ENCODE measurements around the gene ZDHHC9. TPM values are rescaled to one million over a fixed set of nuclear protein-coding genes. Genes with fewer than 3 reads are reported as not detected.

Gene ZDHHC9
- total and polyA plus RNA-seq, 8 donors: 4.1 to 23.9 (median 16.9) TPM

GRCh38 chrX:129782706-129783105 is 61.0 kb downstream of the ZDHHC9 start:
- Histone ChIP-seq H3K4me3 (no peak overlapping the region), H3K36me3 (no peaks in the 10 kb centered on the region), H3K4me1 (no peaks in the 10 kb centered on the region), H3K27me3 (peaks cover 0 to 3% (median 0%) of the 10 kb centered on the region in 4 donors), H3K27ac (no peak overlapping the region), H3K9me3 (no peaks in the 10 kb centered on the region)
- DNase-seq (no peak), FAIRE-seq (no peak), ATAC-seq (no peak)
- no peak for TF ChIP-seq CTCF (IDR thresholded peaks at IDR 0.05)
- intact Hi-C loops (cut with DNase I): no loop called here
- 73 to 81% methylated on average over 4 of the region's 4 CpGs for WGBS, 2 donors

- FAIRE-seq (no peak), DNase-seq (no peak), ATAC-seq (no peak)
- Histone ChIP-seq H3K27me3 (peaks cover 0 to 3% (median 0%) of the 10 kb centered on the region in 4 donors), H3K9me3 (no peaks in the 10 kb centered on the region), H3K27ac (no peak overlapping the region), H3K4me1 (no peaks in the 10 kb centered on the region), H3K36me3 (no peaks in the 10 kb centered on the region), H3K4me3 (peak overlapping the region in 1 of 4 donors; percentile 2)
- 61 to 82% methylated on average over 10 of the region's 10 CpGs for WGBS, 2 donors
- no peak for TF ChIP-seq CTCF (IDR thresholded peaks at IDR 0.05)
- intact Hi-C loops (cut with DNase I): no loop called here
These were observed 61.8 kb downstream of the ZDHHC9 start for GRCh38 chrX:129781680-129782495.

DNA sequence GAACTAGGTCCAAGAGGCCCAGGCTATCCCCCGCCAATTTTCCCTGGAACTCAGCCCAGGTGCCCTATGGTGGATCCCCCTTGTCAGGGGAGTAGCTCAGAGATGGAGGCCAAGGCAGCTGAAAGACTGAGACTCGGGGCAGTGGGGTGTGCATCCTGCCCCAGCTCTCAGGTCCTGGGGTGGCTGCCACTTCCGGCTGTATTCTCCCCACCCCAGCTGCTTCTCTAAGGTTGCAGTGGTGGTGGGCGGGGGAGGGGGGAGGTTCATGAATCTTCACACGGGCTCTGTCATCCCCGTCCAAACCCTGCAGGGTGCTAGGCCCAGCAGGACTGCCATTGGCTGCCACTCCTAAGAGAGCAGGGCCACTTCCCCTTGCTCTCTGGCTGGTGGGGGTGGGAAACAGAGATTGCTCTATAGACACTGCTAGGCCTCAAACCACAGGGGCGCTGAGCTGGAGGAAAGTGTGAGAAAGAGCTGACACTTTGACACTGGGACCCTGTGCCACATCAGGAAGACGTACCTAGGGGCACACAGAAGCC is 62.5 kb downstream of the ZDHHC9 start:
- FAIRE-seq: no peak
- Histone ChIP-seq H3K27me3 (peaks cover 0 to 3% (median 0%) of the 10 kb centered on the region in 4 donors), H3K27ac (peak overlapping the region in 1 of 4 donors; percentile 17), H3K4me3 (peak overlapping the region in 1 of 4 donors; percentile 27), H3K36me3 (no peaks in the 10 kb centered on the region), H3K9me3 (no peaks in the 10 kb centered on the region), H3K4me1 (no peaks in the 10 kb centered on the region)
- no peak for TF ChIP-seq CTCF (IDR thresholded peaks at IDR 0.05)
- ATAC-seq: peak in 3 of 4 donors; percentile 45 to 59 (median 51)
- 65 to 79% methylated on average over 8 of the region's 8 CpGs for WGBS, 2 donors
- DNase-seq: no peak
- intact Hi-C loops (cut with DNase I): no loop called here

DNA sequence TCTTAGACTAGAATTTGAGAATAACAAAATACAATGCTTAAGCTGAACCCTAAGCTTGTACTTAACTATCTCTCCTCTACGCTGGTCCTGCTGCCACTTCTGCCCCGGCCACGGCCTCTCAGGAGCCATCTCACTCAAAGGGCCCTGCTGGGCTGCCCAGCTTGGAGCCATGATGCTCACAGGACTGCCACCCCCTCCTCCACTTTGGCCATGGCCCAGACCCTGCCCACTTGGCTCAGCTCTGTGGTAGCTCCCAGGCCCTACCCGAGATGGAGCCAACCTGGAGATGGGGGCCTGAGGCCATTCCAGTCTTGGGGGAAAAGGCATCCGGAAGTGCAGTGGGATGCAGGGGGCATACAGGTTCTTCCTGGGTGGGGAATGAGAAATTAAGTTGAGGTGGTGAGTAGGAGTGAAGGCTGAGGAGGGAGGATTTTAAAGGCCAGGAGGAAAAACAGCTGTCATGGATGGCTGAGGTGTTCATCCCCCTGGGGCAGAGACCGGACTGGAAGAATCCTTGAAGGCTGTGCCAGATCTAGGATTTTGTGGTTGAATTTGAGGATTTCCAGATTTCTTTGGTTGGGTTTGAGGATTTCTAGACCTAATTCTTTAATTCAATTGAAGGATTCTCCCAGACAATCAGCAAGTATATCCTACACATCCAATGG is 63.1 kb downstream of the ZDHHC9 start:
- DNase-seq (no peak), FAIRE-seq (no peak), ATAC-seq (peak in 2 of 4 donors; percentile 7 to 18)
- H3K4me3 ChIP-seq: peak overlapping the region in 1 of 4 donors; percentile 27
- intact Hi-C loops (cut with DNase I): no loop called here
- H3K27ac ChIP-seq: peak overlapping the region in 1 of 4 donors; percentile 17
- H3K36me3 ChIP-seq: no peaks in the 10 kb centered on the region
- no peaks in the 10 kb centered on the region for H3K9me3 ChIP-seq
- 79 to 89% methylated on average over 6 of the region's 6 CpGs for WGBS, 2 donors
- H3K4me1 ChIP-seq: no peaks in the 10 kb centered on the region
- TF ChIP-seq CTCF (IDR thresholded peaks at IDR 0.05): no peak
- peaks cover 0 to 3% (median 0%) of the 10 kb centered on the region in 4 donors for H3K27me3 ChIP-seq
